HL-60/S4 treated with retinoic acid at 250 ng/mL for 4 days and 3 days (cell line): Measurements from ENCODE around the gene CDH13.

Source experiments
- in situ Hi-C: fragments of 300-500 bp; cut with MboI; formaldehyde crosslinking; loops from 2 replicates; pipeline ENCODE4 v1.7.0; 2022; ENCODE audit warnings: low sequenced_read_pairs

Gene CDH13

DNA sequence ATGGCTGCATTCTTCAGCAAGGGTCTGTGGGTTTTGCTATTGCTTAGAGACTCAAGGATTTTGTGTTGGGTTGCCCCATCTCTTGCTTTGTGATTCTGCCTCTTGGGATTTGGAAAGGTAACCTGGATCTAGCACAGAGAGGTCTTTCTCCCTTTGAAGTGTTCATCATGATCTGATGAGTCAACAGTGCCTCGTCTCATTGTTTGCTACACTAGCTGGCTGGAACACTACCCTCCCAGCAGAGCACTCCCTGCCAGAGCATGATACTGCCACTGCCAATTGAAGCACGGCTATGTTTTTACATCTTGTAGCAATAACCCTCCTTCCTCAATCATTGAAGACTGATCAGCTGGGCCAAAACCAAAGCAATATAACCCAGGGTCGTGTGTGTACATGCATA is 361.0 kb downstream of the CDH13 start:
- in situ Hi-C loops, result no loop called here

DNA sequence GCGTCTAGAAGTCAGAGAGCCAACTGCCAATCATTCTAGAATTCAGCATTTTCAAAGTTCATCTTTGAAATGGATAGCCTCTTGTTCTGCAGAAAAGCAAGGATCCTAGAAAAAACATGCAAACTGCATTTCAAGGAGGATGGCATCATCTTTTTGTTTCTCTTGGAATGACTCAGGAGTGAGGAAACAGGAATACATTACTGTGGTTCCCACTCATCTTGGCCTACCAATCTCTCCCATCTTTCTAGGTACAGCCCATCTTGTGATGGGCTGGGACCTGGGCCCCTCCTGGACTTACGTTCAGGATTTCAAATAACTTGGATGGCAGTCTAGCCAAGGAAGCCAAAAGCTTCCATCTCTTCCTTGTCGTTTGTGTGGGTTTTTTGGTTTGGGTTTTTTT is 363.4 kb downstream of the CDH13 start:
- in situ Hi-C loops, result no loop called here

DNA sequence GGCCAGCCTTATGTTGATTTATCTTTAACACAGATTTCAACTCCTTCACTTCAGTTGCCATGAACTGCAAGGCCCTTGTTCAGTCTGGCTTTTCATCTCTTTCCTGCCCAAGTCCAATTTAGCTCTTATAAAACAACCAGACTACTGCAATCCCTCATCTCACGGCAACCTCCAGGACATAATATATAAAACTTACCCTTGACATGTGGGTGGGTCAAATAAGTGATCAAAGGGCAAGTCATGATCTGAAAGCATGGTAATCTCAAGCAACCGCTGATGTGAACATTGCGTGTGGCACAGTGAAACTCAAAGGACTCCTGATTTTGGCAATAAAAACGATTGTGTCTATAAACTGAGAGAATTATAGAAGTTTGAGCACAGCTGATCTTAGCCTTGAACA is 364.6 kb downstream of the CDH13 start:
- in situ Hi-C loops, result no loop called here

DNA sequence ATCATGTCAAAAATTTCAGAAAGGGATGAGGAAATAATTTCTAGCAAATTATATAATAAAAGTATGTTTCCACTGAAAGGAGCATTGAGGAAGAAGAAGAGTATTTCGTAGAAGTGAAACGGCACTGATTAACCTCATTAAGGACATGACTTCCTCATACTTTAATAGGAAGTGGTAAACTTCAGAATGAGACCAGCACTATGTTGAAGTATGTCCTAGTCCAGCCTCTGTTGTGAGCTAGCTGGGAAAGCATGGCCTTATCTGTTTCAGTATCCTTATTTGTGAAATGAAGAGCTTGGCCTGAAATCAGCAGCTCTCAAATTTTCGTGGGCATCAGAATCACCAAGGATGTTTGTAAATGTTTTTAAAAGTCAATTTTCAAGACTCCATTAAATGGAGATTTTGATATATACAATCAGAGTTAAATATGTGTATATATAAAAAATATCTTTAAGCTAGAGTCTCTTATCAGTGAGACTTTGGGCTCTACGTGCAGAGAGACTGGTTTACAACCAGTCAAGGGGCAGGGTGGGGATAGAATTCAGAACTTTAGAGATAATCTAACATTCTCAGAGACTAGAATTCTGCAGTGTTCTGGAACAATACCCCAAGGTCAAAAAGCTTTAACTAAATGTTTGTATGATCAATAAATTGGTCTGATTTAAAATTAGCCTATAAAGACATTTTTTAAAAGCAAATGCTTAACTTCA is 365.4 kb downstream of the CDH13 start:
- in situ Hi-C loops, result no loop called here

DNA sequence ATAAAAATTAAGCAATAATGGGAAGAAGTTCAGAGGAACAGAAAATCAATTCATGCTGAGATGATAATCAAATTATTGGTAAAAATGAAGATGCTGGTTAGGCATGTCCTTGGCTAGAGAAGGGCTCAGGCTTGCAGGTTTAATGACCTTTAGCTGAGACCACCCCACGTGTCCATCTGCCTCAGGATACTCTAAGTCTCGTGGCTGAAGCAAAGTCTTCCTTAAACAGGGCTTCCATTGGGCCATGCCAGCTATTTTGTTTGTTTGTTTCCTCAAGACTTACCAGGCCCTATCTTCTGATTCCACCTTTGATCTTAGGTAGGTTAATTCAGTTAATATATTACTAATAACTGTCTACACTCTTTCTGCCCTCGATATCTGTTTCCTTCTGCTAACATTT is 366.0 kb downstream of the CDH13 start:
- in situ Hi-C loops, result no loop called here

DNA sequence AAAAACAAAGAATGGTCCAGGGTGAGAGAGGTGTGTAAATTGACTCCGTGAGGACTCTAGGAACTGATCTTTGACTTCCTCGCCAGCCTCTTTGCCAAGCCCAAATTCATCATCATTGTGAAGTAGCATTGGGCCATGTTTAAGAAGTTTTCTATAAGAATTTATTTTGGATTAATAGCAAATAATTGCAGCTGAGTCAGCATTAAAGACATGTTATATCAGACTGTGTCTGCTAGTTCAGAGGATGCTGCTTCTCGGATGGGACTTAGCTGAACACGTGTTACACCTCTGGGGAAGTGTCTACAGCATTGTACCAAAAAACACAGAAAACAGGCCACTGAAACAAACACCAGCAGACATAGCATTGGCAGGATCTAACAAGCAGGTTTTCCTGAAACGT is 366.6 kb downstream of the CDH13 start:
- in situ Hi-C loops, result no loop called here

DNA sequence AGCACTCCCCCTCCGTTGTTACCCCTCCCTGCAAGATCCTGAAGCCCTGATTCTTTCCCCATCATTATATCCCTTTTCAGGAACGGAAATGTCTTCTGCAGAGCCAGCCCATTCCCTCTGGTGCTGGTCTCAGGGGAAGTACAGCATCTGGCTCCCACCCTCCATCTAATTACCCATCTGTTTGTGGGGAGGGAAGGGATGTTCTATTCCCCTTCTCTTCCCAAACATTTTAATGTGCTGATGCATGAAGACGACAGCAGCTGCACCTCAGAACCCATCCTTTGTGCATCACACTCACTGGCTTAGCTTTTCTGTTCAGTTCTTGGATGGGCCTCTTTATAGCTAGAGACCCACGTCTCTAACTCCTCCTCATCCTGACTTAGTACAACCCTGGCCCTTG is 367.2 kb downstream of the CDH13 start:
- in situ Hi-C loops, result no loop called here

DNA sequence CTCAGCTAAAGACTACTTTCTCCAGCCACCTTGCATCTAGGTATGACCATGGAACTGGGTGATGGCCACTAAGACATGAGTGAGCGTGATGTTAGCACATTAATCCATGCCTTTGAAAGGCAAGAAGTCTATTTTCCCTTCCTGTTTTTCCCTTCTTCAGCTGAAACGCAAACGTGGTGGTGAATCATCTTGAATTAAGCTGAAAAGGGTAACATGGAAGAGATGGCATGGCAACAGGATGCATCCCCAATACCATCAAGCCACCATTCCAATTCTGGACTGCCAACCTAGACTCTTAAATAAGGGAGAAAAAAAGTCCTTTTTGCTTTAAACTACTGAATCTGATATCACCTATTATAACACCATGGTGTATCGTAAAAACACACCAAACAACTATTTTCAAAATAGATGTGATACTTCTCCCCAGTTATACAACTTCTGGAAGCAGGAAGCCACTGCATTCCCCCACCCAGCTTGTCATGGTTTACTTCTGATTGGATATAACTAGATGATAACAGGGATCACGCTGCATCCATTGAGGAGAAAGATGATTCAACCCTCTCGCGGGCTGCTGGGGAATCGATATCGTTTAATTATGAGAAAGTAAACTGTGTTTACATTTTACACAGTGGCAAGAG is 368.6 kb downstream of the CDH13 start:
- in situ Hi-C loops, result no loop called here

DNA sequence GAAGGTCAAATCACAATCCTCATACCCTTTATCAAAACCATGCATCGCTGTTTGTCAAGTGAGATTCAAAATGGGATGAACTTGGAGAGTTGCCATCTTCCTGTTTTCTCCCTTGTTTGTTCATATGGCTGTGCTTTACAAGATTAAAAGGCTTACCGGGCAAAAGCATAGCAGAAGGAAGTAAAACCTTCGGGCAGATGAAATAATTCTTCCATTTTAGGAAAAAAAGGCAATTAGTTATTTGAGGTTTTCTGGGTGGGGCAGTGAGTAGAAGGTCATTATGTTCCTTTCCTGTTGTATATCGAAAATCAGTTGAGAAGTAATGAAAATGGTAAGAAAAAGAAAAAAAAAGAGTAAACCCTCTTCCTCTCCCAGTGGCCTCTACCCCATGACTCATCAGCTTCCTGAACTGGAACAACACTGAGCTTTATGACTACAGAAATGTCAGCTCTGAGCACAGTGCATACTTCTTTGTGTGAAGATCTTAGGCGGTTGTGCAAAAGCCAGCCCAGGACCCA is 369.2 kb downstream of the CDH13 start:
- in situ Hi-C loops, result no loop called here

DNA sequence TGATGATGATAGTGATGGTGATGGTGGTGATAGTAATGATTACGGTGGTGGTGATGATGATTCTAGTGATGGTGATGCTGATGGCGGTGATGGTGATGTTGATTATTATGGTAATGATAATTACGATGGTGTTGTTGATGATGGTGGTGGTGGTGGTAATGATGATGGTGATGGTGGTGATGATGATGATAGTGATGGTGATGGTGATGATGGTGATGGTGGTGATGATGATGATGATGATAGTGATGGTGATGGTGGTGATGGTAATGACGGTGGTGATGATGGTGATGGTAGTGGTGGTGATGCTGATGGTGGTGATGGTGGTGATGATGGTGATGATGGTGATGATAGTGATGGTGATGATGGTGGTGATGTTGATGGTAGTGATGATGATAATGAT is 370.0 kb downstream of the CDH13 start:
- in situ Hi-C loops, result no loop called here

DNA sequence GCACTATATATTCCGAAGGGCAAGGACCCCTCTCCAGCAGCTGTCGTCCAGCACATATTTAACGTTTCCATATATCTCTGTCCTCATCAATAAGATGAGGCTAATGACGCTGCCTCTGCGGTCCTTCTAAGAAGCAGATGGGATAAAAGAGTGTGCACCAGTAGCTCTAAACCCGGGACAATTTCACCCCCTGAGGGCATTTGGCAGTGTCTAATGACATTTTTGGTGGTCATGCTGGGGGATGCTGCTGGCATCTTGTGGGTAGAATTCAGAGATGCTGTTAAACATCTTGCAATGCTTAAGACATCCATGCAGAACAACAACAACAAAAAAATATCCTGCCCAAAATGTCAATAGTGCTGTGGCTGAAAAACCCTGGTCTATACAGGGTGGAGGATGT is 372.9 kb downstream of the CDH13 start:
- in situ Hi-C loops, result no loop called here

DNA sequence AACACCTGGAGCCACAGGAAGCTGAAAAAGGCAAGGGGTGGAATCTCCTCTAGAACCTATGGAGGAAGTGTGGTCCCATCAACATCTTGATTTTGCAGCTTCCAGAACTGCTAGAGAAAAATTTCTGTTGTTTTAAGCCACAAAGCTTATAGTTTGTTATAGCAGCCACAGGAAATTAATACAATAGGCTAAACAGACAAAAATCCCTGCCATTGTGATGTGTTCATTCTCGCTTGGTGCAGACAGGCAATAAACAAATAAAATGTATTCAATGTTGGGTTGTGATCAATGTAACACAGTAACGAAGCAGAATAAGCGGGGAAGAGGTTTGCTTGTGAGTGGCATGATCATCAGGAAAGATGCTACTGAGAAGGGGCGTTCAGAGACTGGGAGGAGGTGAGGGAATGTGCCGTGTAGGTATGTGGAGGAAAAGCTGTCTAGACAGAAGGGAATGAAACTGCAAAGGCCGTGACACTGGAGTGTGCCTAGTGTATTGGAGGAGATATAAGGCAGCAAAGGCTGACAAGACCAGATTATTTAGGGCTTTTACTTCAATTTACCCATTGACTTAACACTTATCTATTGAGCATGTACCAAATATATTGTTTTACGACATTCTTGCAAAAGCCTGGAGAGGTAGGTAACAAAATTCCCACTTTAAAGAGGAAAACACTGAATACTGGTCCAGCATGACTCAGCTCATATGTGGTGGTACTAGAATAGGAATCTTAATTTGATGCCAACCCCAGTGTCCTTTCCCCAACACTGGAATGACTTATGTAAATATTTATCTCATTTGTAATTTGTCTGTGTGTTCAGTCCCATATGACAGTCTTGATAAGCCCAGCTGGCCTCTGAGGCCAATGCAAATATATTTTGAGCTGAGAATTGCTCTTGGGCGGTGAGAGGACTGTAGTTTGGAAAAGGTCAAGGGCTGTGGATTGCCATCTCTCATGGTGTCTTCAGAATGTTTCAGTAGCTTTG is 375.9 kb downstream of the CDH13 start:
- in situ Hi-C loops, result no loop called here

DNA sequence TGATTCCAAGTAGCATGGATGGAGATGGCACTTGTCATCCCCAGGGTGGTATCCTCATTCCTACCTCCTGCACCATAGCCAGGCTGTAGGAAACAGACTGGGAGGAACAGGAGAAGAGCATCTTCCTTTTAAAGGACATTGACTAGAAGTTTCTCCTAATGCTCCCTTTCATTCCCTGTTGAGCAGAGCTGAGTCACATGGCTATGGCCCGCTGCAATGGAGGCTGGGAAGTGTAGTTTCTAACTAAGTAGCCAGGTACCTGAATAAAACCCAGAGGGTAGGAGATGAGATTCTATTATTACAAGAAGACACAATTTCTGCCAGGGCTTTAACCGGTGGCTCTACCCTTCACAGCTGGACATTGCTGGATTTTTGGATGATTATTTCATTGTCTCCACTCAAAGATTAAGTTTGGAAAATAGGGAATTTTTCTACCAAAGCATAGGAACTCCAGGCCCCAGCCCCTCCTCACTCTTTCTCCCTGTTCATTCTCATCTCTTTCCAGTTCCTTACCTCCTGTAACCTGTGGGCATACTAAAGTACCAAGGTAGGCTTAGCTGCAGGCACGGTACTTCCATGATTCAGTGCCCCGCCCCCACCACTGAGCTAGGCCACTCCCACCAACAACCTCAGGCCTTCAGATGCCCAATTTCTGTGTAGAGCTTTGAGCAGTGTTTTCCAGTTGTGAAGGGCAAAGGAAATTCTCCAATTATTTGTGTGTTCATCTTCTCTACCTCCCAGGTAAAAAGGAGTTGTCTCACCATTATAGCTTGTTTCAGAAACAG is 378.3 kb downstream of the CDH13 start:
- in situ Hi-C loops, result no loop called here

DNA sequence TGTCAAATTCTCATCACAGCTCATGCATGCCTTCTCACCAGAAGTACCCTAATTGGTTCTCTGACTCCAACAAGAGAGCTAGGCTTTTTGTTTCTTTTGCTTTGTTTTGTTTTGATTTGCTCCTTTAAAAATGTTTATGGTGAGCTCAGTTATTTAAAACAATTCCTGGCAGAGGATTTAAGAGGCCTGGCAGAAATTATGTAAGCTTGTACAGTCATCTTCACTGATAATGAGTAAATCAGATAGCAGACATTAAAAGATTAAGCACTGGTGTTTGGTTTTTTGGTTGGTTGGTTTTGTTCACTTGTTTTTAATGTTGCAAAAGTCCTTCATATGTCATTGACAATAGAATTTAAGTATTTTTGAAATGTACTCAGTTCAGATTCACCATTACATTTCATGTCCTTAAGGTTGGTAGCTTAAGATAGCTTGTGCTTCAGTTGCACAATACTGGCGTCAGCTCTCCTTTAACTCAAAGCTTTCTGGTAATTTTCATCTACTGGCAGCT is 378.9 kb downstream of the CDH13 start:
- in situ Hi-C loops, result no loop called here

DNA sequence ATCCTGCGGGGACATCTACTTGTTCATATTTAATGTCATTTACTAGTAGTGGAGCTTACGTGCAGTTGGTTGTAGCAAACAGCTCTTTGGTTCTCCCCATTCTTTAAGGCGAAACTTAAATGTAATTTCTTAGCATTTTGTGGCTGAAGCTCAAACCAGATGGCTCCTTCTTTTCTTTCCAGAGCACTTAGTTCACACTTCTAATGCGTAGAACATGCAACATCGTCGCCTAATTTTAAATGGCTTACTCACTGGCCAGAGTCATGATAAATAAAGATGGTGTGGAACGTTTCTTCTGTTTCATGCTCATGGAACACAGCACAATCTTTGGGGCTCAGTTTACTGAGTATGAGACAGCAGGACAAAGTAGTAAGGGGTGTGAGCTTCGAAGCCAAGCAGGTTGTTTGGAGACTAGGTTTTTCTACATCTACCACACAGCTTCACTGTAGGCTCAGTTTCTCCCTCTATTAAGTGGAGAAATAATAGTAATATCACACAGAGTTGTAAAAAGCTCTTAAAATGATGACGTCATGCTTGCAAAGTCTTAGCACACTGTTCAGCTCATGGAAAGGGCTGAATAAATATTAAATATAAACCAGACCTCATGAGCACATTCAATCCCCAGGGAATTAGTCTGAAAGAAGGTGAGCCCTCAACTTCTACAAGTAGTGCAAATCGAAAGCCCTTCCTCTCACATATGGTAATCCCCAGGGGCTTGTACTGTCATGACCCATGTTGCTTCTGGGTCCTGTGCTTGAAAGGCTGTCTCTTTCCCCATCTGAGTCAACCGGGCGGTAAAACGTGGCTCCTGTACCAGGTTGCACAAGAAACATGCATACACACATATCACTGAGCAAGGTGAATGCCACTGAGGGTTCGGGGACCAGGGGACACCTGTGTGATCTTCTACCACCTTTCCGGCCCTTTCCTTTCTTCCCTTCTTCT is 384.3 kb downstream of the CDH13 start:
- in situ Hi-C loops, result no loop called here

DNA sequence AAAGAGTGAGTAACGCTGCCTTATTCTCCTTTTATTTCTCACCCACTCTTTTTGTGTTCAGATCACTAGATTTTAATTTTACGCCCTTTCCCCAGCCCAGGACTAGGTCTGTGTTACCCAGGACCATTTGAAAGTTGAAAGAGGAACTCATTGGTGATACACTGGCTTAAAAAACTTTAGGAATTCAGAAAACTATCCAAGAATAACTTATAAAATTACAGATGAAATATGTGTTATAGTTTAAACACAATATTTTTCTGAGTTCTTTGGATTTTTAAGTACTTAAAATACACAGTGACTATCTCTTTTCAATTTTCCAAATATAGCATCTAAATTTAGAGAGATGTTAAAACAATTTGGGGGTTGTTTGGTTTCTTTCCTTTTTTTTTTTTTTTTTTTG is 385.2 kb downstream of the CDH13 start:
- in situ Hi-C loops, result no loop called here

DNA sequence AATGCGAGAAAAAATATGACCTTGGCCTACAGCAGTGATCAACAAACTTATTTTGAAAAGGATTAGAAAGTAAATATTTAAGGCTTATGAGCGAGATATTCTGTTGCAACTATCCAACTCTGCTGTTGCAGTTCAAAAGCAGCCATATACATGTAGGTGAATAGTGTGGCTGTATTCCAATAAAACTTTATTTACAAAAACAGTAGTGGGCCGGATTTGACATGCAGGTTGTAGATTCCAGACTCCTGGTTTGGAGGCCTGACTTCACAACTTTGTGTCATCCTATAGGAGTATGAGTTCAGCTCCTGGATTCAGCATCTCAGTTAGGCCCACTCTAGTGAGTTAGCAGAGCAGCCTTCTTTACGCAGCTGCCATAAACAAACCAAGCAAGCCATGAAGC is 386.3 kb downstream of the CDH13 start:
- in situ Hi-C loops, result no loop called here

DNA sequence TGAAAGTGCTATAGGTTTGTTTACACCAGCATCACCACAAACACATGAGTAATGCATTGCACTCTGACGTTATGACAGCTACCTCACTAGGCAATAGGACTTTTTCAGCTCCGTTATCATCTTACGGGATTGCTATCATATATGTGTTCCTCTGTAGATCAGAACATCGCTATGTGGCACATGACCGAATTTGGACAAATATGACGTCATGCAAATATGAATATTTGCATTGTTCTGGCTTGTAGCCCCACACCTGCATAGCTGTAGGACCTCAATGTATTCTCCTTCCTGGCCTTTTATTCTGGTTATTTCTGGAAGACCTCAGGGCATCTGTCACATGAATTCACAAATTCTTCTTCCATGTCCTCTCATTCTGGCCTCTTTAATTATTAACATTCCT is 393.2 kb downstream of the CDH13 start:
- in situ Hi-C loops, result no loop called here

DNA sequence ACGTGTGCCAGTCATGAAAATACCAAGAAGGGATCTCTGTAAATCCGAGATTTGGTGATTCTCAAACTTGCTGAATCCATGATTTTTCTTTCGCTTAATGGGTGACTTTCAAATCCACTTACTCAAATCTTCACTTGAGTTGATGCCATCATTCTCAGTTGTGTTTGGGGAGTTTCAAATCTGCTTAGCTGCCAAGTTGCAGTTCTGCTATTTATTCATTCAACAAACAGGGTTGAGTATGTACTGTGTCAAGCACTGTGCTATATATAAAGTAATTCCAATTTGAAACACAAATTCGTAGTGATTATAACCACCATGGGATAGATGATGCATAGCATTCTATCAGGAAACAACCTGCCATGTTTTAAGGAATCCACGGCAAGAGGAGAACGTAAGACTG is 394.3 kb downstream of the CDH13 start:
- in situ Hi-C loops, result no loop called here
